CD4-positive, alpha-beta T cell treated with Interleukin-12 subunit alpha and Interleukin-12 subunit beta, for 1 hour (primary cell): ENCODE results near the gene SIAH2.

ENCODE experiments used
- DNase-seq: peaks from one replicate; pipeline ENCODE4 v3.0.0-alpha.2; 2020

The SIAH2 gene

DNA sequence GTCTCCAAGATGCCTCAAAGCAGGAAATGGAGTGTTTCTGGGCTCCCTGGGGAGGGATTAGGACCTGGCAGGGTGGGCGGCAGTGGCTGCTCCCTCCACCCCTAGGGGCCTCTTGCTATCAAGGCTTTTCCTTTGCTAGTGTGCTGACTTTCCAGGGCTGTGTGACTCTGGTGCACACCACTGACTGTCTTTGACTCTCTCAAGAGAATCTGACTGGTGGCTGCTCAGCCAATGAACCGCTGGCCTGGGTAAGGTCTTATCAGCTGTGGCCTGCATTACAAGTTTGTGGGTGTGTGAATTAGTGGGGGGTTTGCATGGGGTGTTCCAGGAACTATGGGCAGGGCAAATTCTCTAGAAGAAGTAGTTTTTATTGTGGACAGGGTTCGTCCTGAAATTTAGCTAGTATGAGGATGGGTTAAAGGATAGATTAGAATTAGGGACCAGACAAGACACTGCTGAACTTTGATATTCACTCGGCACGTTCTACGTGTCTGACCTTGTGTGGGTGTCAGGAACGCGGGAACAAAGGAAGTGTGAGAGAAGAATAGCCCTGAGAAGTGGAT is 29.5 kb downstream of the SIAH2 start:
- no peak for DNase-seq

DNA sequence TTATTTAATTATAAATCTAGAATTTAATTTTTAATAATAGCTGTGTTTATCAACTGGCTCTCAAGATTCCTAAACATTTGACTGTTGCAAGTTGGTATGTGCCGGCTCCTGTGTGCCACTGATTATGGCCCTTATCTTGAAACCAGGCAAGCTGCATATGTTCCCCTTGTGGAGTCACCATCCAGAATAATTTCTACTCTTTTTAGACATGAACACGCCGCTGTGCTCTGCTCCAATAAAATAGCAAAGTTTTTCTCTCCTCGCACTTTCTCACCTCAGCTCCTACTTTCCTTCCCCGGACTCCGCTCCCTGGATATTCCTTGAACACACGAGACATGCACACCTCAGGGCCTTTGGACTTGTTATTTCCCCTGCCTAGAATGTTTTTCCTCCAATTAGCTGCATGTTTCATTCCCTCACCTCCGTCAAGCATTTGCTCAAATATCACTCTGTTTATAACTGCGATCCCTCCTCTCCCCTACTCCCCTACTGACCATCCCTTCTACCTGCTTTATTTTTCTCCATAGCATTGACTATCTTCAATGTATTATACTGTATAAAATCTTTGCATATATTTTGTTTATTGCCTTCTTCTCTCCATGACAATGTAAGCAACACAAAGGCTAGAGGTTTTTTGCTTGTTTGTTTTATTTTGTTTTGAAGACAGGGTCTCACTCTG is 33.1 kb downstream of the SIAH2 start:
- no peak for DNase-seq

DNA sequence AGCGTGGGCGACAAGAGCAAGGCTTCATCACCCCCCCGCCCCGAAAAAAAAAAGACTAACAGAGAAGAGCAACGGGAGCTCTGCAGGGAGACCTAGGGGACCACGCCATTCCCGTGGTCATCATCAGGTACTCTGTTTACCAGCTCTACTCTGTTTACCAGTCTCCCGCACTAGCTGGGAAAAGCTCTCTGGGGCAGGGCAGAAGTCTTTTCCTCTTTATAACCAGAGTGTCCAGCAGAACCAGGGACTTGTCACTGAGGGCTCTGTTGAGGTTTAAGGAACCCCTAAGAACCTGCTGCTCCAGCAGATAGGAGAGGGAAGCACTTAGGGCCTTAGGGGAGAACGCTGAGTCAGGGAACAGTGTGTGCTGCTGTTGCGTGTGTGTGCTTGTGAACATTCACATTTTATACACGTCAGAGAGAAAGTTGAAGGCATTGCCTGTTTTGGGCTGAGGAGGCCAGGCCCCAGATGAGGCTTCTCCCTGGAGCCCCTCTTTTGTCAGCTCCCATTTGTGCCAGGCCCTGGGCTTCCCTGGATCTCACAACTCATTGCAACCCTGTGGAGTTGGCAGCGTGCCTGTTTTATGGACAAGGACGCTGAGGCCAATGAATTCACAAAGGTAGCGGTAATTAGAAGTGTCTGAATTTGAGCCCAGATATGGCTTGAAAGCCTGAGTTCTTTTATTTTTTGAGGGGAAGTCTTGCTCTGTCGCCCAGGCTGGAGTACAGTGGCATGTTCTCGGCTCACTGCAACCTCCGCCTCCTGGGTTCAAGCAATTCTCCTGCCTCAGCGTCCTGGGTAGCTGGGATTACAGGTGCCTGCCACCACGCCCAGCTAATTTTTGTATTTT is 35.1 kb downstream of the SIAH2 start:
- DNase-seq: no peak

GRCh38 chr3:150725548-150725947 is 37.4 kb downstream of the SIAH2 start:
- no peak for DNase-seq

GRCh38 chr3:150723946-150724345 is 39.0 kb downstream of the SIAH2 start:
- no peak for DNase-seq

- no peak for DNase-seq
Measured at GRCh38 chr3:150722267-150722666, 40.7 kb downstream of the SIAH2 start.

DNA sequence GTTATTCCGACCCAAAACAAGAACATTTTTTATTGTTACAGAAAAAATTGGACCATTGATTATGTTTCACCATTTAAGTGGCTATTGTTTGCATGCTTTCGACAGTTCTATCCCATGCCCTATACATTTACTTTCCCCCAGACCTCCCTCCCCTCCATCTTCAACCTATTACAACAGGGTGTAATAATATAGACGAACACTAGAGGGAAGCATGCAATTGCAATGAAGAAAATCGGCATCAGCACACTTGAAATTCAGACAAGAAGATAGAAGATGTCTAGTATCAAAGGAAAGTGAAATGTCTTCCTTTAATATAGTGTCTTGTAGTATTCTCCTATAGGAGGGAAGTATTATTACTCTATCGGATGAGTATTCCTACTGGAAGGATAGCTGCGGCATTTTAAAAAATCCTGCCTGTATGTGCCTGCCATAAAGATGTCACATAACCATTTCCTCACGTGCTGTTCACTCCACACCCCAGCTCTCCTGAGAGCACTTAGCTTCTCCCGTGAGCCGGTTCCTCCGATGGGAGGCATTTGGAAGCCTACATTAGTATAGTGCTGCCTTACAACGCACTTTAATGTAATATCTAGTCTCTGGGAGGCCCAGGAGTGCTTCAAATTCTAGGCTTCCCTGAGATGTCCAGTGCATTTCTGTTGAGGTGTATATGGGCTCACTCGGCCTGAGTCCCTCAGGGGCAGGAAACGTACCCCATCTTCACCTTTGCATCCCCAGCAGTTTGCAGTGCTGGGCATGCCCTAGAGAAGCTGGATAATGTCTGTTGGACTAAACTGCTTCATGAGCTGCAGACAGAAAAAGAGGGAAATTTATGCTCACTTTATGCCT is 41.5 kb downstream of the SIAH2 start:
- DNase-seq: peak; percentile 76

DNA sequence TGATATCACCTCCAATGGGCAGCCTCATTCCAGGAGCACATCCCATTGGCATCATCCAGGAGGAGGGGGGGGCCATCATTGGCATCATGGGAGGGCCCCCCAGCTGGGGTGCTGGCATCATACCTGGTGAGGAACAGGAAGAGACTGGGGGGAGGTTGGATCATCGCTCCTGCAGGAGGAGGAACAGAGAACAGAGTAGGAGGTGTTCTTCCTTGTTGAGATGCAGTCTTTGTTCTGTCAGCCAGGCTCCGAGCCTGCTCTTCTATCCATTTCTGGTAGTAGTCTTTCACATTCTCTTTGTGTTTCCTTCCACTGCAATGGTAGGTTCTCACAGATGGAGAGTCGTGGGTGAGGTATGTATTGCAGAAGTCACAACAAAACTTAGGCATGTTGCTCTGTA is 42.5 kb downstream of the SIAH2 start:
- DNase-seq: no peak

DNA sequence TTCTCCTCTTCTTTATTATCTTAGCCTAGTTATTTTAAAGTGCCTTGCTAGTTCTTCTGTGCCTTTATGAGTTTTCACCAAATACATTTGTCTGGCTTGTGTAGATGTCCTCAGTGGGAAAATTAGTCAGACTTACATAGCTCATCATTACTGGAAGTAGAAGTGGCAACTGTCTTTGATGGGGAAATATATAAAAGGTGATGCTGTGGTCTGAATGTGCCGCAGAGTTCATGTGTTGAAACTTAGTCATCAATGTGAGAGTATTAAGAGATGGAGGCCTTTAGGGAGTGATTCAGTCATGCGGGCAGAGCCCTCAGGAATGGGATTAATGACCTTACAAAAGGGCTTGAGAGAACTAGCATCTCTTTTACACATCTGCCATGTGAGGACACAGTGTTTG is 52.9 kb downstream of the SIAH2 start:
- no peak for DNase-seq

DNA sequence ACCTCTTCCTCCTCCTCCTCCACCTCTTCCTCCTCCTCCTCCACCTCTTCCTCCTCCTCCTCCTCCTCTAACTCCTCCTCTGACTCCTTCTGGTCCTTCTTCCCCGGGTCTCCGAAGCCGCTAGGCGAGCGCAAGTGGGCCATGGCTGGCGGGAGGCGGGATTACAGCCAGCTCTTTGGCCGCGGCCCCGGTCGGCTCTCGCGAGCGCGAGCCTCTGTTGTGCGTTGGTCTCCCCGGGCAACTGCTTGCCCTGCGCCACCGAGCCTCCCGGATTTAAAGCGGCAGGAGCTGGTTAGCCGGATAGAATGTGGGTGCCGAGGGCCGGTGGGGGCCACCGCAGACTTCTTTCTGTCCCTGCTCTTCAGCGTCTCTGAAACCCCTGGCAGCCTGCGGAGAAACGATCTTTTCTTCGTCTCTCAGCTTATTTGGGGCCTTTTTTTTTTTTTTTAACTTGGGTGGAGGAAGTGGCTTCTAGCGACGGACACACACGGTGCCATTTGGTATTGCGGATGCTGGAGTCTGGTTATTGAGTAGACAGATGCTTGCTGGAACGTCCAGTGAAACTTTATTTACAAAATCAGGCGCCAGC is 59.1 kb downstream of the SIAH2 start, which contains the start of gene ERICH6:
ERICH6 (minus strand) TSS at position 165 of the 589 bp plus-strand sequence; CDS start at position 143, 22 bp downstream.
- peak; percentile 85 for DNase-seq

GRCh38 chr3:150703299-150703755 is 59.6 kb downstream of the SIAH2 start:
- DNase-seq: peak; percentile 58

GRCh38 chr3:150699068-150699639 is 63.8 kb downstream of the SIAH2 start:
- no peak for DNase-seq

GRCh38 chr3:150697646-150698045 is 65.3 kb downstream of the SIAH2 start:
- DNase-seq: no peak

- no peak for DNase-seq
Measured at GRCh38 chr3:150691414-150692040, 71.4 kb downstream of the SIAH2 start.
